Fibroblast of pulmonary artery (primary cell): ENCODE results near the gene PPP1R7.

Experiments
- DNase-seq: peaks from one replicate; pipeline ENCODE4 v3.0.0-alpha.2; 2010; ENCODE audit warnings: low read depth
- H3K4me3 ChIP-seq: replicated peaks from 2 replicates; pipeline ENCODE4 v1.5.1; 2011; ENCODE audit warnings: low read depth, mild to moderate bottlenecking, control low read depth, low read length, moderate library complexity
- TF ChIP-seq, protein P1 (sequence below): IDR thresholded peaks from 2 replicates; pipeline ENCODE4 v1.5.1; 2011; ENCODE audit warnings: mild to moderate bottlenecking, control low read depth, low read length, inconsistent platforms; ENCODE audit errors: missing control alignments

PPP1R7 gene

GRCh38 chr2:241187101-241187917 is 37.0 kb downstream of the PPP1R7 start:
- DNase-seq: no peak
- no peak overlapping the region for H3K4me3 ChIP-seq
- TF ChIP-seq, protein P1, sequence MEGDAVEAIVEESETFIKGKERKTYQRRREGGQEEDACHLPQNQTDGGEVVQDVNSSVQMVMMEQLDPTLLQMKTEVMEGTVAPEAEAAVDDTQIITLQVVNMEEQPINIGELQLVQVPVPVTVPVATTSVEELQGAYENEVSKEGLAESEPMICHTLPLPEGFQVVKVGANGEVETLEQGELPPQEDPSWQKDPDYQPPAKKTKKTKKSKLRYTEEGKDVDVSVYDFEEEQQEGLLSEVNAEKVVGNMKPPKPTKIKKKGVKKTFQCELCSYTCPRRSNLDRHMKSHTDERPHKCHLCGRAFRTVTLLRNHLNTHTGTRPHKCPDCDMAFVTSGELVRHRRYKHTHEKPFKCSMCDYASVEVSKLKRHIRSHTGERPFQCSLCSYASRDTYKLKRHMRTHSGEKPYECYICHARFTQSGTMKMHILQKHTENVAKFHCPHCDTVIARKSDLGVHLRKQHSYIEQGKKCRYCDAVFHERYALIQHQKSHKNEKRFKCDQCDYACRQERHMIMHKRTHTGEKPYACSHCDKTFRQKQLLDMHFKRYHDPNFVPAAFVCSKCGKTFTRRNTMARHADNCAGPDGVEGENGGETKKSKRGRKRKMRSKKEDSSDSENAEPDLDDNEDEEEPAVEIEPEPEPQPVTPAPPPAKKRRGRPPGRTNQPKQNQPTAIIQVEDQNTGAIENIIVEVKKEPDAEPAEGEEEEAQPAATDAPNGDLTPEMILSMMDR: no peak

DNA sequence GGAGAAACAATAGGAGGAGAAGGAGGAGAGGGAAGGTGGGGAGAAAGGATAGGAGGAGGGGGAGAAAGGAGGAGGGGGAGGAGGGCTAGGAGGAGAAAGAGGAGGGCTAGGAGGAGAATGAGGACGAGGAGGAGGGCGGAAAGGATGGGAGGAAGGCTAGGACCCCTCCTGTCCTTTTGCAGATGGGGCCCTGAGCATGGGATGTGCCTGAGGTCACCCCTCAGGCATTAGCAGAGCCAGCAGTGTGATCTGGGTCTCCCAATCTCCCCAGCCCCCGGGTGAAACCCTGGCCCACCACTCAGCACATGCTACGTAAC is 37.6 kb downstream of the PPP1R7 start:
- H3K4me3 ChIP-seq: no peak overlapping the region
- no peak for DNase-seq
- TF ChIP-seq, protein P1: no peak

DNA sequence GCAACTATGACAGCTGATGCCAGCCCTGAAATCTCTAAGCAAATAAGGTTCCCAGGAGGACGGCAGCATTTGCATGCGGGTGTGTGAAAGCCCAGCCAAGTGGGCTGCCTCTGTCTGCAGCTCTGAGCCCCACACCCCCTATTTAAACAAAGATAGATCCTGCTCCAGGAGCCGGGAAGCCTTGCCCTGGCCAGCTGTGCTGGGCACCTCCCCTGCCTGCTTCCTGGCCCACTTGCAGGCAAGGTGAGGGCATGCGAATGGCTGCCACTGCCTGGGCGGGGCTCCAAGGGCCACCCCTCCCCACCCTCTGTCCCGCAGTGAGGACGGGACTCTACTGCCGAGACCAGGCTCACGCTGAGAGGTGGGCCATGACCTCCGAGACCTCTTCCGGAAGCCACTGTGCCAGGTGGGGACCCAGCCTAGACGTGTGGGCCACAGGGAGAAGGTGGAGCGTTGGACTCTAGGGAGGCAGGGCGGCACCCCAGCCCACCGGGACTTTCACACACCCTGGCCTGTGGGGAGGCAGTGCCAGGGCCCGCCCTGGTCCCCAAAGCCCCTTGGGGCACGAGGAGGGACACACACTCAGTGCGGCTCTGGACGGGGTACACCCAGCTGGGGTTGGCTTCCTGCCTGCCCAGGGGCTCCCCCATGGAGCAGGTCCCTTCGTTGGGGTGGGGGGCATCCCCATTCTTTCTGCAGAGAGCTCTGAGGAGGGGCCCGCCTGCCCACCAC is 38.3 kb downstream of the PPP1R7 start, which contains the start of gene ANO7:
Gene ANO7, plus strand, starts transcription at position 317 of the 732 bp plus-strand sequence. CDS start 1,387 bp downstream, outside the sequence.
- TF ChIP-seq, protein P1: no peak
- H3K4me3 ChIP-seq: no peak within 1 kb of the TSS
- DNase-seq: no peak

- TF ChIP-seq, protein P1: no peak
- DNase-seq: no peak
- no peak overlapping the region for H3K4me3 ChIP-seq
Observed at GRCh38 chr2:241189093-241189855, 39.0 kb downstream of the PPP1R7 start.

DNA sequence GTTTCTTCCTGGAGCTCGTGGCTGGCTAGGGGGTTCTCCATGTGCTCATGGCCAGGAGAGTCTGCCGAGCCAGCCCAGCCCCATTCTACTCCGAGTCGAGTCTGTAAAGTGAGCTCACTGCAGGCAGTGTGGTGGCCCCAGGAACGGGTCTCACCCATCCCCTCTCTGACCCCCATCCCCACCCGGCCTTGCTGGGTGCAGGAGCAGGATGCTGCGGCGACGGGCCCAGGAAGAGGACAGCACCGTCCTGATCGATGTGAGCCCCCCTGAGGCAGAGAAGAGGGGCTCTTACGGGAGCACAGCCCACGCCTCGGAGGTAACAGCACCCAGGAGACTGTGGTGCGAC is 39.6 kb downstream of the PPP1R7 start:
- H3K4me3 ChIP-seq: no peak overlapping the region
- TF ChIP-seq, protein P1: no peak
- DNase-seq: no peak

DNA sequence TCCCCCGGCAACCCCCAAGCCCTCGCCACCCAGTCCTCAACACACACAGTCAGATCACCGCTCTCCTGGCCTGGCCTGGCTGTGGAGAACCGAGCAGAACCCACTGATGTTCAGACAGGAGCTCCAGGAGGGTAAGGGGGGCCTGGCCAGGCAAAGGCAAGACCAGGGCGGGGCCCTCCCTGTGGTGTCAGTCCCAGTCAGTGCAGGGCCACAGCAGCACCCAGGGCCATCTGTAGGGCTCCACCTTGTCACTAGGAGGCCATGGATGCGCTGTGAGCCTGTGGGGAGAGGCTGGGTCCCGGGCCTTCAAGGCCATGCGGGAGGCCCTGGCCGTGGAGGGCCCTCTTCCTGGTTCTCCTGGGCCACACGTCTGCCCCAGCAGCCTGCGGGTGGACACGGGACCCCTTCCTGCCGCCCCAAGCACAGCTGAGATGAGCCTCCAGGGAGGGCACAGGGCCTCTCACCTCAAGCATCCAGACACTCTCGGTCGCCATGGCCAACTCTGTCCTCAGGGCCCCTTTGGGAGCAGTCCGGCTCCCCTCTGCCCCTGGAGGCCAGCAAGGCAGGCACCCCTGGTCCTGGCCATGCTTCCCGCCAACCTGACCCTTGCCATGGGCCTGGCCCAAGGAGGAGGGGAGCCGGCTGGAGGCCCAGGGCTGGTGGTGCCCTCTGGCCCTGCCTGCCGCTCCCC is 40.2 kb downstream of the PPP1R7 start:
- TF ChIP-seq, protein P1: no peak
- no peak for DNase-seq
- no peak overlapping the region for H3K4me3 ChIP-seq
